Small intestine (tissue), 7 donors: ENCODE measurements around the gene ZNF500. TPM values are rescaled to one million over a fixed set of nuclear protein-coding genes. Genes with fewer than 3 reads are reported as not detected.

Experiments used
- DNase-seq, 2 donors: peaks; one replicate each; pipeline versions ENCODE4 v3.0.0 to v3.0.0-alpha.2; 2013
- FAIRE-seq: peaks from 2 replicates; lab custom pipeline; 2012; peaks lifted over from hg19 to GRCh38; lab: Jason Lieb, UNC
- H3K27ac ChIP-seq, 3 donors: one replicate each; pipeline ENCODE4 v1.5.1; 2013; ENCODE audit warnings: low read length in 2 of 3, mild to moderate bottlenecking in 2 of 3, control low read depth in 1 of 3, inconsistent platforms in 1 of 3, low read depth in 1 of 3, moderate library complexity in 1 of 3
- H3K27me3 ChIP-seq, 3 donors: one replicate each; pipeline ENCODE4 v1.6.1; 2013; ENCODE audit warnings: low read length in 3 of 3, inconsistent platforms in 1 of 3; ENCODE audit not compliant: control insufficient read depth in 3 of 3, insufficient read depth in 3 of 3
- H3K36me3 ChIP-seq, 3 donors: one replicate each; pipeline ENCODE4 v1.6.1; 2013; ENCODE audit warnings: low read length in 3 of 3, inconsistent platforms in 1 of 3, low read depth in 1 of 3, mild to moderate bottlenecking in 1 of 3, moderate library complexity in 1 of 3; ENCODE audit not compliant: control insufficient read depth in 3 of 3, insufficient read depth in 2 of 3
- H3K4me1 ChIP-seq, 3 donors: one replicate each; pipeline ENCODE4 v1.6.1; 2013; ENCODE audit warnings: low read length in 2 of 3, inconsistent platforms in 1 of 3, low read depth in 1 of 3, mild to moderate bottlenecking in 1 of 3, moderate library complexity in 1 of 3; ENCODE audit not compliant: control insufficient read depth in 3 of 3, insufficient read depth in 2 of 3
- H3K4me3 ChIP-seq, 3 donors: one replicate each; pipeline ENCODE4 v1.5.1; 2013; ENCODE audit warnings: low read length in 3 of 3, control low read depth in 1 of 3, inconsistent platforms in 1 of 3, low read depth in 1 of 3, mild to moderate bottlenecking in 1 of 3, moderate library complexity in 1 of 3
- H3K9me3 ChIP-seq, 2 donors: one replicate each; pipeline ENCODE4 v1.6.1; 2013; ENCODE audit warnings: low read depth in 1 of 2, low read length in 1 of 2; ENCODE audit not compliant: control insufficient read depth in 2 of 2, insufficient read depth in 1 of 2
- WGBS, 3 donors: extraction: QIAGEN DNeasy Blood & Tissue Kit; methylation state at CpG; one replicate each; pipeline ENCODE4 v1.1.7; 2013; 5-methylcytosine and 5-hydroxymethylcytosine counted together
- polyA plus RNA-seq, 4 donors: library from polyadenylated mRNA; stranded (reverse) in 3 of 4; unstranded in 1 of 4; fragments of 200-250 nt in 3 of 4; fragments of 120-200 nt in 1 of 4; gene quantifications; one replicate each; pipeline versions ENCODE4 v1.2.1 to v1.2.3, GENCODE V29; 2013
- donor health status: healthy with polysubstance abuse.
- donor health status: control.
- donor health status: control.
- donor health status: Bipolar disorder and iron deficiency.
- donor health status: healthy.

ZNF500 gene
- polyA plus RNA-seq, 4 donors, result 2.0 to 11.1 (median 6.6) TPM

DNA sequence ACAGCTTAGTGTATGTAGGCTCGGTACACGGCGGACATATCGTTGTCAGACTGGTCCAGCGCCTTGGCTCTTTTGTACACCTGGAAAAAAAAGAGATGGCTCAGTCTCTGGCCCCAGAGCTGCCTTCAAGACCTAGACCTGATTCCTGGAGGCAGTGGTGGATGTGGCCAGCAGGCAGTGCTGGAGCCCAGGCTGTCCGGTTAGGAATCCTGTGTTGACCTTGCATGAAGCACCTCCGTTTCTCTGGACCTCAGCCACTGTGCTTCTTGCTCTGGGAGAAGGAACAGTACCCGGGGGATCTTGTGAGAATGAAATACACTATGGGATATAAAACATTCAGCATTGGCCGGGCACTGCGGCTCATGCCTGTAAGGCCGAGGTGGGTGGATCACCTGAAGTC is 38.3 kb upstream of the ZNF500 start:
- 89 to 94% (median 91%) methylated on average over 11 of the region's 11 CpGs for WGBS, 3 donors
- no peak for FAIRE-seq
- H3K36me3 ChIP-seq, result peaks cover 13 to 65% (median 14%) of the 10 kb centered on the region in 3 donors

DNA sequence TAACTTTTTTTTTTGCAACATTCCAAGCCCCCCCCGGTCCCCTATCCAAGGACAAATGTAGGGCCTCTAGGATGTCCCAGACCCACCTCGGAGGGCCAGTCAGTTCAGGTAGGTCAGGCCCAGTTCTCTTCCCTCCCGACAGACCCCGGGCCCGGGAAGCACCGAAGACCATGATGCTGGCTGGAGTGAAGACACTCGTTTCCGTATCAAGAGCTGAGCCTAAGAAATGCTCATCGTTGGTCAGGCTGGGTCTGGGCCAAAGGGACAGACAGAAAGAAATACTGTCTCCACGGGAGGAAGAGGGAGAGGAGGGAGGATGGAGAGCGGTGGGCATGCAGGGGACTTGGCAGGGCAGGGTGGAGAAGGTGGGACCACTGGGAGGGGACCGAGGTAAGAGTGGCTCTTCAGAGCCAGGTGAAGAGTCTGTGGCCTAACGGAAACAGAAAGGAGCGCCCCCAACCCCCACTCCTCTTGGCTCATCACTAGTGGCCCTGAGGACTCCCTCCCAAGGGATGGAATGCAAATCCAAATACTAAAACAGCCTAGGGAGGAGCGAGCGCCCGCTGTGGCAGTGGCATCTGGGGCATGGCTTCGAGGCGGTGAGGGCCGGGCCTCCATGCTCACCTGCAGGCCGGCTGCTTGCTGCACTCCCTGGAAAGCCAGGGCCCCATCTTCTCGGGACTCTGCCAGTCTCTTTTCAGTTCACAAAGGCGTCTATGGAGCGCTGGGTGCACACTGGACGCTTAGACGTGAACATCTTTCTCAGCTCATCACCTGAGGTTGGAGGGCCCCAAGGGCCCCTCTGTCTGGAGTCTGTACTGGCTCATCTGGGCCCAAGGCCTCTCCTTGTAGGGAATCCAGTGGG is 37.2 kb upstream of the ZNF500 start:
- Histone ChIP-seq H3K27me3 (no peaks in the 10 kb centered on the region), H3K4me3 (no peak overlapping the region), H3K27ac (peak overlapping the region in 1 of 3 donors; percentile 12), H3K4me1 (peaks cover 0 to 20% (median 2%) of the 10 kb centered on the region in 3 donors), H3K9me3 (no peaks in the 10 kb centered on the region), H3K36me3 (peaks cover 13 to 67% (median 14%) of the 10 kb centered on the region in 3 donors)
- FAIRE-seq (no peak), DNase-seq (no peak)
- WGBS, 3 donors, result 84 to 86% (median 85%) methylated on average over 26 of the region's 26 CpGs

More for the DNA sequence above, 38.3 kb upstream of the ZNF500 start:
- Histone ChIP-seq H3K9me3 (no peaks in the 10 kb centered on the region), H3K27ac (no peak overlapping the region), H3K27me3 (no peaks in the 10 kb centered on the region), H3K4me1 (peaks cover 0 to 15% (median 2%) of the 10 kb centered on the region in 3 donors), H3K4me3 (no peak overlapping the region)
- DNase-seq, result no peak

DNA sequence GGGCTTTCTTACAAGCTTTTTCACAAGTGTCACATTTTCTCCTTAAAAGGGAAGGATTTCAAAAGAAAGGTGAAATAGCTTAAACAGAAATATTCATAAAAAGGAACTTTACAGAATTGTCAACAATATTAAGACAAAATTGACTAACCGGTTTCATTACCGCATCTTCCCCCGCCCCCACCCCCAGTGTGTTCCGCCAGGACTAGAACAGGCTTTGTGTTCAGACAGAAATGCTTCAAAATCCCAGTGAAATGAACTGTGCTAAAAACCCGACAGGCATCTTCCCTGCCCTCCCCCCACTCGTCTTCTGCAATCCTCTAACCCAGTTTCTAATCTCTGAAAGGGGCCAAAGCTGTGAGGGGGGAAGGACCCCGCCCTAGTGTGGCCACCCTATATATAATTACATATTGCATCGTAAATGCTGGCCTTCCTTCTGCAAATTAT is 36.5 kb upstream of the ZNF500 start:
- DNase-seq, result no peak
- peak overlapping the region in 1 of 3 donors; percentile 64 for H3K4me3 ChIP-seq
- peaks cover 0 to 20% (median 2%) of the 10 kb centered on the region in 3 donors for H3K4me1 ChIP-seq
- WGBS, 3 donors, result 57 to 61% (median 60%) methylated on average over 8 of the region's 8 CpGs
- no peaks in the 10 kb centered on the region for H3K27me3 ChIP-seq
- no peaks in the 10 kb centered on the region for H3K9me3 ChIP-seq
- no peak overlapping the region for H3K27ac ChIP-seq
- peaks cover 12 to 70% (median 13%) of the 10 kb centered on the region in 3 donors for H3K36me3 ChIP-seq
- no peak for FAIRE-seq

- peaks cover 9 to 70% (median 13%) of the 10 kb centered on the region in 3 donors for H3K36me3 ChIP-seq
- H3K9me3 ChIP-seq, result no peaks in the 10 kb centered on the region
- FAIRE-seq (peak; percentile 30), DNase-seq (peak; percentile 96)
- no peaks in the 10 kb centered on the region for H3K27me3 ChIP-seq
- H3K27ac ChIP-seq, result peak overlapping the region; percentile 89 to 94 (median 90)
- H3K4me3 ChIP-seq, result peak overlapping the region; percentile 64 to 78 (median 71)
- peaks cover 0 to 20% (median 2%) of the 10 kb centered on the region in 3 donors for H3K4me1 ChIP-seq
- WGBS, 3 donors, result 0 to 1% (median 0%) methylated on average over 34 to 59 of the region's 59 CpGs
Observed at GRCh38 chr16:4802659-4803287, 35.8 kb upstream of the ZNF500 start.

DNA sequence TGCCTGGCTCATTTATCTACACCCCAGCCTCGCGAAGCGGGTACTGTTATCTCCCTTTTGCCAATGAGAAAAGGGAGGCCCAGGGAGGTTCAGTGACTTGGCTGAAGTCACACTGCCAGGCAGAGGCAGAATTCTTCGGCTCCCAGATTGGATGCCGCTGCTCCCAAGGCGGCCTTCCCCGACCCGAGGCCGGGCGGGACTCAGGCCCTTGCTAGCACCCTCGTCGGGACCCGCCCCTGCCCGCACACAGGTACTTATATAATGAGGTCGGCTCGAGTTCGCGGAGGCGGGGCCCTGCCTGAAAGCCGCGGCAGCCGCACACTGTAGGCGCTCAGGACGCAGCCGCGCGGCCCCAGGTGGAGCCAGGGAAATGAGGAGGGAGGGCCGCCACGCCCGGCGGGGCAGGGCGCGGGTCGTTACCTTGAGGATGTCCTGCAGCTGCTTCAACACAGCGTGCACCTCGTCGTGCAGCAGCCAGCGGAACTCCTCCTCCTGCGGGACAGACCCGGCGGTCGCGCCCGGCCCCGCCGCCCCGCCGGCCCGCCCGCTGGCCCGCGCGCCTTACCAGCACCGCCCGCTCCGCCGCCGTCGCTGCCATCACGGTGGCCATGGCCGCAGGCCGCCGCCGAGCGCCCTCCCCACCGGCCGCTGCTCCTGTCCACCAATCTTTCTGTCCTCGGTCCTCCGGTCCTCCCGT is 35.1 kb upstream of the ZNF500 start, which contains the start of gene ROGDI:
Gene ROGDI, minus strand, starts transcription at position 672 of the 697 bp plus-strand sequence. Its CDS starts 62 bp downstream, at position 610.
- WGBS, 3 donors, result 0 to 1% (median 0%) methylated on average over 43 to 70 of the region's 70 CpGs
- H3K4me3 ChIP-seq, result peak within 1 kb of the TSS; percentile 64 to 78 (median 71)
- H3K9me3 ChIP-seq, result no peaks in the 10 kb centered on the region
- DNase-seq (peak; percentile 94 to 95), FAIRE-seq (no peak)
- peaks cover 4 to 74% (median 13%) of the 10 kb centered on the region in 3 donors for H3K36me3 ChIP-seq
- peaks cover 0 to 24% (median 2%) of the 10 kb centered on the region in 3 donors for H3K4me1 ChIP-seq
- H3K27me3 ChIP-seq, result no peaks in the 10 kb centered on the region
- peak within 1 kb of the TSS; percentile 89 to 94 (median 90) for H3K27ac ChIP-seq

GRCh38 chr16:4801051-4801961 is 34.3 kb upstream of the ZNF500 start:
- DNase-seq (peak in 1 of 2 donors; percentile 17), FAIRE-seq (no peak)
- Histone ChIP-seq H3K36me3 (peaks cover 4 to 75% (median 13%) of the 10 kb centered on the region in 3 donors), H3K4me1 (peaks cover 0 to 30% (median 2%) of the 10 kb centered on the region in 3 donors), H3K27me3 (no peaks in the 10 kb centered on the region), H3K9me3 (no peaks in the 10 kb centered on the region), H3K4me3 (peak overlapping the region; percentile 64 to 78 (median 71)), H3K27ac (peak overlapping the region; percentile 89 to 94 (median 90))
- WGBS, 3 donors, result 18 to 50% (median 35%) methylated on average over 25 to 29 of the region's 29 CpGs

GRCh38 chr16:4800290-4801041 is 33.5 kb upstream of the ZNF500 start:
- Histone ChIP-seq H3K36me3 (peaks cover 1 to 73% (median 9%) of the 10 kb centered on the region in 3 donors), H3K4me1 (peaks cover 0 to 36% (median 2%) of the 10 kb centered on the region in 3 donors), H3K27ac (peak overlapping the region; percentile 21 to 94 (median 90)), H3K27me3 (no peaks in the 10 kb centered on the region), H3K9me3 (no peaks in the 10 kb centered on the region), H3K4me3 (no peak overlapping the region)
- FAIRE-seq (no peak), DNase-seq (peak; percentile 71 to 78)
- WGBS, 3 donors, result 37 to 55% (median 48%) methylated on average over 17 of the region's 17 CpGs
